Keratinocyte (primary cell): ENCODE results near the gene SLC38A6. TPM values are rescaled to one million over a fixed set of nuclear protein-coding genes. Genes with fewer than 3 reads are reported as not detected.

Source experiments
- DNase-seq: peaks from one replicate; pipeline ENCODE4 v3.0.0-alpha.2; 2011; ENCODE audit warnings: low read depth, missing footprints, low spot score
- FAIRE-seq: peaks from 2 replicates; lab custom pipeline; 2011; peaks lifted over from hg19 to GRCh38; lab: Jason Lieb, UNC
- H2AFZ ChIP-seq: 2 replicates; pipeline ENCODE4 v1.6.0; 2012; ENCODE audit warnings: low read length, control low read depth, inconsistent platforms; ENCODE audit not compliant: control insufficient read depth
- H3K27ac ChIP-seq: 2 replicates; pipeline ENCODE4 v1.5.1; 2011; ENCODE audit warnings: low read length; ENCODE audit not compliant: control insufficient read depth, insufficient read depth
- H3K27me3 ChIP-seq: 3 replicates; pipeline ENCODE4 v1.6.0; 2011; ENCODE audit warnings: low read length; ENCODE audit not compliant: control insufficient read depth, insufficient read depth; ENCODE audit errors: extremely low read depth
- H3K36me3 ChIP-seq, 2 experiments: 2 replicates in 1 of 2; 3 replicates in 1 of 2; pipeline ENCODE4 v1.5.1; 2011; ENCODE audit warnings: low read length in 2 of 2, mild to moderate bottlenecking in 1 of 2; ENCODE audit not compliant: control insufficient read depth in 2 of 2, insufficient read depth in 2 of 2; ENCODE audit errors: extremely low read depth in 1 of 2
- H3K4me1 ChIP-seq: 3 replicates; pipeline ENCODE4 v1.5.1; 2011; ENCODE audit warnings: low read length; ENCODE audit not compliant: control insufficient read depth, insufficient read depth; ENCODE audit errors: extremely low read depth
- H3K4me2 ChIP-seq: 3 replicates; pipeline ENCODE4 v1.6.0; 2011; ENCODE audit warnings: low read depth, low read length; ENCODE audit not compliant: control insufficient read depth, insufficient read depth; ENCODE audit errors: extremely low read depth
- H3K4me3 ChIP-seq, 3 experiments: fragments of 200-600 bp in 1 of 3; sonication (generic) in 1 of 3; 2 replicates in 2 of 3; 3 replicates in 1 of 3; pipeline ENCODE4 v1.5.1; 2011 to 2016; ENCODE audit warnings: low read length in 3 of 3, mild to moderate bottlenecking in 3 of 3, control low read depth in 2 of 3, inconsistent platforms in 1 of 3, low read depth in 1 of 3, mixed read lengths in 1 of 3, mixed run types in 1 of 3, moderate library complexity in 1 of 3; ENCODE audit not compliant: control insufficient read depth in 2 of 3, insufficient read depth in 2 of 3; ENCODE audit errors: extremely low read depth in 1 of 3
- H3K79me2 ChIP-seq: 2 replicates; pipeline ENCODE4 v1.6.0; 2012; ENCODE audit warnings: low read length; ENCODE audit not compliant: control insufficient read depth, insufficient read depth
- H3K9ac ChIP-seq: 3 replicates; pipeline ENCODE4 v1.6.0; 2011; ENCODE audit warnings: low read length; ENCODE audit not compliant: control insufficient read depth, insufficient read depth; ENCODE audit errors: extremely low read depth
- H3K9me1 ChIP-seq: 3 replicates; pipeline ENCODE4 v1.6.0; 2011; ENCODE audit warnings: low read length; ENCODE audit not compliant: control insufficient read depth, insufficient read depth; ENCODE audit errors: extremely low read depth
- H3K9me3 ChIP-seq: 2 replicates; pipeline ENCODE4 v1.5.1; 2012; ENCODE audit warnings: low read depth, low read length; ENCODE audit not compliant: control insufficient read depth
- H4K20me1 ChIP-seq: 3 replicates; pipeline ENCODE4 v1.6.0; 2011; ENCODE audit warnings: low read length; ENCODE audit not compliant: control insufficient read depth, insufficient read depth; ENCODE audit errors: extremely low read depth
- EZH2 ChIP-seq: IDR thresholded peaks from one replicate; pipeline ENCODE4 v1.6.1; 2012; ENCODE audit warnings: inconsistent platforms, mild to moderate bottlenecking, low read length, moderate library complexity
- dilution Hi-C: fragments of 300-500 bp; cut with MboI; formaldehyde crosslinking; loops from one replicate; pipeline ENCODE4 v1.7.0; 2020; ENCODE audit warnings: low sequenced_read_pairs; ENCODE audit not compliant: extremely low pct_ligation_motif_present
- polyA plus RNA-seq, 5 experiments: library from polyadenylated mRNA; depleted of rRNA in 3 of 5; stranded (reverse) in 3 of 5; stranded (forward) in 1 of 5; unstranded in 1 of 5; fragments of >200 nt; gene quantifications; 1 replicate in 1 of 5; 2 replicates in 3 of 5; 3 replicates in 1 of 5; pipeline versions ENCODE4 v1.2.1 to v1.2.3, GENCODE V29; 2011 to 2012; ENCODE audit warnings: missing spikeins in 2 of 5, low read depth in 1 of 5, low replicate concordance in 1 of 5
- TF ChIP-seq, protein P1 (sequence below), 3 experiments: IDR thresholded peaks in 1 of 3; conservative IDR thresholded peaks in 1 of 3; optimal IDR thresholded peaks in 1 of 3; 2 replicates in 2 of 3; 3 replicates in 1 of 3; pipeline versions ENCODE3 to v1.5.1; 2011; ENCODE audit warnings: low read length in 3 of 3, mild to moderate bottlenecking in 3 of 3, moderate library complexity in 2 of 3, control low read depth in 1 of 3, inconsistent platforms in 1 of 3; ENCODE audit not compliant: insufficient read depth in 2 of 3; ENCODE audit errors: extremely low read depth in 1 of 3

Gene SLC38A6
- polyA plus RNA-seq, 1 donor (not counting 4 experiments of a cell fraction or from before 2014, with no cell fraction given): 15.7 TPM

DNA sequence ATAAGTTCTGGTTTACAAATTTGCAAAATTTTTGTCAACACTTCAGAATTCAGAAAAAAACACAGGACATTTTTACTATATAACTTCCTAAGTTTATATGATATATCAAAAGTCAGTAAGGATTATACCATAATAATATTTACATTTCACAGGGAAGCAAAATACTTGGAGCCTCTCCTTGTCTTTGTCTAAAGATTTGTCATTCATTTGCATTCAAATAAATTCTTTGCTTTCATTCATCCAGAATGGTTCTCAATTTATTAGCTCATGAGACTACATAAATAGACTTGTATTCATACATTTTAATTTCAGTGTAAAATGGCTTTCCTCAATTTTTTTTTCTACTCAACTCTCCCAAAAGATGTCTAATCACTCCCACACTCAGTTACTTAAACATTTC, 96.4 kb downstream of the SLC38A6 start:
- H3K4me3 ChIP-seq: no peak overlapping the region
- dilution Hi-C loops: no loop called here
- H3K36me3 ChIP-seq: no peaks in the 10 kb centered on the region
- H3K9me3 ChIP-seq: no peaks in the 10 kb centered on the region
- H3K4me1 ChIP-seq: peaks cover 11% of the 10 kb centered on the region
- FAIRE-seq (no peak), DNase-seq (no peak)
- no peaks in the 10 kb centered on the region for H4K20me1 ChIP-seq
- no peak overlapping the region for H3K4me2 ChIP-seq
- H2AFZ ChIP-seq: no peak overlapping the region
- TF ChIP-seq, protein P1, sequence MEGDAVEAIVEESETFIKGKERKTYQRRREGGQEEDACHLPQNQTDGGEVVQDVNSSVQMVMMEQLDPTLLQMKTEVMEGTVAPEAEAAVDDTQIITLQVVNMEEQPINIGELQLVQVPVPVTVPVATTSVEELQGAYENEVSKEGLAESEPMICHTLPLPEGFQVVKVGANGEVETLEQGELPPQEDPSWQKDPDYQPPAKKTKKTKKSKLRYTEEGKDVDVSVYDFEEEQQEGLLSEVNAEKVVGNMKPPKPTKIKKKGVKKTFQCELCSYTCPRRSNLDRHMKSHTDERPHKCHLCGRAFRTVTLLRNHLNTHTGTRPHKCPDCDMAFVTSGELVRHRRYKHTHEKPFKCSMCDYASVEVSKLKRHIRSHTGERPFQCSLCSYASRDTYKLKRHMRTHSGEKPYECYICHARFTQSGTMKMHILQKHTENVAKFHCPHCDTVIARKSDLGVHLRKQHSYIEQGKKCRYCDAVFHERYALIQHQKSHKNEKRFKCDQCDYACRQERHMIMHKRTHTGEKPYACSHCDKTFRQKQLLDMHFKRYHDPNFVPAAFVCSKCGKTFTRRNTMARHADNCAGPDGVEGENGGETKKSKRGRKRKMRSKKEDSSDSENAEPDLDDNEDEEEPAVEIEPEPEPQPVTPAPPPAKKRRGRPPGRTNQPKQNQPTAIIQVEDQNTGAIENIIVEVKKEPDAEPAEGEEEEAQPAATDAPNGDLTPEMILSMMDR (optimal IDR thresholded peaks at IDR 0.05 in 1 of 3, IDR thresholded peaks at IDR 0.05 in 1 of 3, conservative IDR thresholded peaks at IDR 0.05 in 1 of 3; ENCODE audit: extremely low read depth in 1 of 3, insufficient read depth in 2 of 3, low read length in 3 of 3): no peak
- H3K27ac ChIP-seq: peak overlapping the region; percentile 52
- H3K79me2 ChIP-seq: no peaks in the 10 kb centered on the region
- no peaks in the 10 kb centered on the region for H3K9me1 ChIP-seq
- no peaks in the 10 kb centered on the region for H3K27me3 ChIP-seq
- H3K9ac ChIP-seq: no peak overlapping the region

DNA sequence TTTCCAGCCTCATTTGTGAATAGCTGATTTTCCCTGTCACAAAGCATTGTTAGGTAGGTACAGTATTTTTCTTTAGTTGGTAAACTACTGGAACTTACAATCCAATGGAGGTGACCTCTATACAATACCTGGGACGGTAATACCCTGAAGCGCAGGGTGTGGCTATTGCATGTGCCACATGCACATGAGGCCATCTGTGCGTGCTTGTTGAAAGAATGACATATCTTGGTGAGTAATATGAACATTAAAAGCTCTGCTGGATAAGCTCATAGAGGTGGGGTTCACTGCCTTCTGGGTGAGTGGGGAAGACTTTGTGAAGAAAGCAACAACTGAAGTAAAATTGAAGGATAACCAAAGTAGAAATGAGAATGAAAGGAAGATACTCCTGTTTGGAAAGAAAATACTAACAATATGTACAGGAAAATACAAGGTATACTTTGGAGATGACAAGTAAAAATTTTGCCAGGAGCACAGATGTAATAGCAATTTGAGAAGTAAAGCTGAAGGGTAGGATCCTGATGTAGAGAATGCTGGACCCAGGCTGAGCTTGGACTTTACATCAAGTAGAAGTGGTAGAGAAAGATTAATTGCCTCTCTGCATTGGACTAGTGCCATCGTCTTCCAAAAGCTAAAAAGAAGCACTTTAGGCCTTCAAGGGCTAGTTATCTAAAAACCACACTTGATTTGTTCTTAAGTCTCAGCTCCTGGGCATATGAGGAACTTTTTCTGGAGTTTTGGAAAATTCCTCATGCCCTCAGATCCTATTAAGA, 97.1 kb downstream of the SLC38A6 start:
- Histone ChIP-seq H3K79me2 (no peaks in the 10 kb centered on the region), H3K36me3 (no peaks in the 10 kb centered on the region), H2AFZ (no peak overlapping the region), H3K4me3 (no peak overlapping the region), H3K27me3 (no peaks in the 10 kb centered on the region), H3K27ac (peak overlapping the region; percentile 52), H3K4me2 (peak overlapping the region; percentile 11), H3K4me1 (peaks cover 11% of the 10 kb centered on the region), H3K9ac (no peak overlapping the region), H3K9me3 (no peaks in the 10 kb centered on the region), H4K20me1 (no peaks in the 10 kb centered on the region), H3K9me1 (no peaks in the 10 kb centered on the region)
- peak; percentile 54 for DNase-seq
- no peak for TF ChIP-seq EZH2
- TF ChIP-seq, protein P1 (optimal IDR thresholded peaks at IDR 0.05 in 1 of 3, IDR thresholded peaks at IDR 0.05 in 1 of 3, conservative IDR thresholded peaks at IDR 0.05 in 1 of 3; ENCODE audit: extremely low read depth in 1 of 3, insufficient read depth in 2 of 3, low read length in 3 of 3): no peak
- dilution Hi-C loops: no loop called here
- FAIRE-seq: no peak
